Spleen (tissue), 11 donors: Measurements from ENCODE around the gene LRR1. TPM values are rescaled to one million over a fixed set of nuclear protein-coding genes. Genes with fewer than 3 reads are reported as not detected.

Source experiments
- DNase-seq: peaks from one replicate; pipeline ENCODE4 v3.0.0-alpha.2; 2020
- H3K27ac ChIP-seq, 8 donors: fragments of 200-600 bp; sonication (generic) in 7 of 8; 1 replicate in 4 of 8; 2 replicates in 4 of 8; pipeline versions ENCODE4 v1.5.0 to v1.8.0; 2016 to 2021; ENCODE audit warnings: inconsistent platforms in 4 of 8, mild to moderate bottlenecking in 4 of 8, moderate library complexity in 1 of 8
- H3K27me3 ChIP-seq, 7 donors: fragments of 200-600 bp; sonication (generic) in 6 of 7; replicated peaks in 1 of 7; 1 replicate in 4 of 7; 2 replicates in 3 of 7; pipeline versions ENCODE4 v1.5.0 to v1.8.0; 2016 to 2021; ENCODE audit warnings: inconsistent platforms in 3 of 7, mild to moderate bottlenecking in 1 of 7
- H3K36me3 ChIP-seq, 6 donors: fragments of 200-600 bp; sonication (generic) in 5 of 6; 1 replicate in 4 of 6; 2 replicates in 2 of 6; pipeline versions ENCODE4 v1.5.0 to v1.8.0; 2016 to 2021; ENCODE audit warnings: inconsistent platforms in 2 of 6
- H3K4me1 ChIP-seq, 6 donors: fragments of 200-600 bp; sonication (generic) in 5 of 6; 1 replicate in 3 of 6; 2 replicates in 3 of 6; pipeline versions ENCODE4 v1.5.0 to v1.8.0; 2016 to 2021; ENCODE audit warnings: inconsistent platforms in 3 of 6
- H3K4me3 ChIP-seq, 8 donors: fragments of 200-600 bp; sonication (generic) in 7 of 8; 1 replicate in 4 of 8; 2 replicates in 4 of 8; pipeline versions ENCODE4 v1.5.0 to v1.8.0; 2016 to 2021; ENCODE audit warnings: inconsistent platforms in 4 of 8, mild to moderate bottlenecking in 4 of 8, moderate library complexity in 2 of 8
- H3K9me3 ChIP-seq, 8 donors: fragments of 200-600 bp; sonication (generic) in 7 of 8; 1 replicate in 4 of 8; 2 replicates in 4 of 8; pipeline versions ENCODE4 v1.5.0 to v1.8.0; 2016 to 2021; ENCODE audit warnings: inconsistent platforms in 4 of 8
- CTCF ChIP-seq, 11 experiments: fragments of 200-600 bp in 7 of 11; fragments of 450-650 bp in 4 of 11; sonication (generic) in 4 of 11; IDR thresholded peaks in 8 of 11; conservative IDR thresholded peaks in 3 of 11; 1 replicate in 7 of 11; 2 replicates in 4 of 11; pipeline versions ENCODE4 v1.4.0 to v1.8.0; 2016 to 2021; ENCODE audit warnings: antibody characterized with exemption in 11 of 11, inconsistent platforms in 4 of 11, mild to moderate bottlenecking in 1 of 11
- POLR2A ChIP-seq, 3 donors: fragments of 450-650 bp; IDR thresholded peaks; one replicate each; pipeline ENCODE4 v1.5.1; 2017; ENCODE audit warnings: antibody characterized with exemption in 3 of 3, mild to moderate bottlenecking in 1 of 3
- POLR2AphosphoS5 ChIP-seq, 3 donors: sonication (generic); formaldehyde crosslinking; IDR thresholded peaks; one replicate each; pipeline ENCODE4 v1.5.1; 2017; ENCODE audit warnings: antibody characterized with exemption in 3 of 3
- WGBS, 5 donors: extraction: QIAGEN DNeasy Blood & Tissue Kit in 3 of 5; methylation state at CpG; one replicate each; pipeline versions ENCODE4 v1.1.5 to v1.1.7; 2013 to 2018; 5-methylcytosine and 5-hydroxymethylcytosine counted together
- intact Hi-C: fragments of 100-400 bp; cut with DNase I; formaldehyde crosslinking; loops from one replicate; pipeline ENCODE4 v1.15.0; 2023; ENCODE audit warnings: low total_unique reads
- polyA plus RNA-seq, 3 donors: library from polyadenylated mRNA; stranded (reverse); fragments of 200-250 nt; gene quantifications; one replicate each; pipeline ENCODE4 v1.2.1, GENCODE V29; 2013
- total RNA-seq, 7 donors: library from RNA; depleted of rRNA in 3 of 7; stranded (reverse); fragments of >200 nt in 3 of 7; fragmentation: NEBNext Ultra II Directional in 4 of 7; extraction: Animal tissue kit (Norgen Biotek cat#: 25700) in 4 of 7; gene quantifications; one replicate each; pipeline versions ENCODE4 v1.1.0 to v1.2.1, GENCODE V29; 2016 to 2021
- donor health status: healthy with polysubstance abuse.
- donor health status: DM: no; HTN: no; CAD: no; lungs with moderate emphysema.
- donor health status: DM: no; HTN: no; CAD: no.
- donor health status: Bipolar disorder and iron deficiency.
- donor health status: healthy.
- donor health status: DM: no; HTN: no; CAD: no.
- donor health status: DM: yes; HTN: yes; CAD: no.

The LRR1 gene
- total and polyA plus RNA-seq, 10 donors: 8.8 to 16.5 (median 11.7) TPM

DNA sequence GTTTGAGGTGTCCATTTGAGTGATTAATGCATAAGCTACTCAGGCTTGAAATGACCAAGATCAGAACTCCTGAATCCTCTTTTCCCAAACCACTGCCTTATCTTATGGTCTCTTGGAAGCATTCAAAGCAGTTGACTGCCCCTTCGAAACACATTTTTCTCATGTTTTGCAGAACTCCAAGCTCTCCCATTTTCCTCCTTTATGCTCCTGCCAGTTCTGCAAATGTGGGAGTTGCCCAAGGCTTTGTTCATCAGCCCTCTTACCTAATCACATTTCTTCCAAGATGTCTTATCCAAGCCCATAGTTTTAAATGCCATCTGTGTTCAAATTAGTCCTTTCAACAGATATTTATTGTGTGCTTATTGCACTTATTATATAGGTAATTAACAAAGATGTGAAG lies 38.1 kb downstream of the LRR1 start:
- WGBS, 5 donors: 88 to 100% (median 100%) methylated on average over 1 of the region's 1 CpG
- H3K36me3 ChIP-seq: peaks cover 0 to 41% (median 6%) of the 10 kb centered on the region in 6 donors
- no peak for DNase-seq
- no peaks in the 10 kb centered on the region for H3K9me3 ChIP-seq
- TF ChIP-seq CTCF (IDR thresholded peaks at IDR 0.05 in 8 of 11, conservative IDR thresholded peaks at IDR 0.05 in 3 of 11): no peak
- no peak for TF ChIP-seq POLR2AphosphoS5 (IDR thresholded peaks at IDR 0.05)
- no peak for TF ChIP-seq POLR2A (IDR thresholded peaks at IDR 0.05)
- intact Hi-C loops: loop anchor here (10.0 kb wide), 1 partner anchor 128 kb away; the partner anchor contains the start of gene KLHDC2
- peak overlapping the region in 1 of 8 donors; percentile 99 for H3K27ac ChIP-seq
- H3K4me1 ChIP-seq: peaks cover 18 to 88% (median 49%) of the 10 kb centered on the region in 6 donors
- no peak overlapping the region for H3K4me3 ChIP-seq
- no peaks in the 10 kb centered on the region for H3K27me3 ChIP-seq

DNA sequence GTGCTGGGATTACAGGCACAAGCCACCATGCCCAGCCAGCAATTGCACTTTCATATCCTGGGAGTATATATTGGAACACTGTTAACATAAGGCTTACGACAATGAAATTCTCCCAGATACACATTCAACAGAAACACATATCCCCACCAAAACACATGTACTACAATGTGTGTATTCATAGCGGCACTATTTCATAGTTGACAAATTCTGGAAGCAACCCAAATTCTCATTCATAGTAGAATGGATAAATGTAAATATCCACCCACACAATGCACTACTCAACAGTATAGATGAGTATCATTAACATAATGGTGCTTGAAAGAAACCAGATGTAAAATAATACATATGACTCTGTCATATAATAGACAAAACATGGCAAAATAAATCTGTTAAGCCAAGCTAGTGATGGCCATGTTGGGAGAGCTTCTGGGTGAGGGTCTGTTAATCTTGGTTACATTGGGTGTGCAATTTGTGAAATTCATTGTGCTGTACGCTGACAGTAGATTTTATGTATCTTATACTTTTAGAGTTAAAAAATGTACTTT lies 38.9 kb downstream of the LRR1 start:
- Histone ChIP-seq H3K9me3 (no peaks in the 10 kb centered on the region), H3K27me3 (no peaks in the 10 kb centered on the region), H3K4me3 (no peak overlapping the region), H3K36me3 (peaks cover 0 to 43% (median 6%) of the 10 kb centered on the region in 6 donors), H3K27ac (no peak overlapping the region), H3K4me1 (peaks cover 15 to 88% (median 48%) of the 10 kb centered on the region in 6 donors)
- intact Hi-C loops: loop anchor here (10.0 kb wide), 1 partner anchor 127 kb away; the partner anchor contains the start of gene KLHDC2
- 87 to 99% (median 95%) methylated on average over 3 of the region's 3 CpGs for WGBS, 5 donors
- DNase-seq: no peak
- TF ChIP-seq POLR2AphosphoS5 (IDR thresholded peaks at IDR 0.05) (no peak), POLR2A (IDR thresholded peaks at IDR 0.05) (no peak), CTCF (IDR thresholded peaks at IDR 0.05 in 8 of 11, conservative IDR thresholded peaks at IDR 0.05 in 3 of 11) (no peak)

DNA sequence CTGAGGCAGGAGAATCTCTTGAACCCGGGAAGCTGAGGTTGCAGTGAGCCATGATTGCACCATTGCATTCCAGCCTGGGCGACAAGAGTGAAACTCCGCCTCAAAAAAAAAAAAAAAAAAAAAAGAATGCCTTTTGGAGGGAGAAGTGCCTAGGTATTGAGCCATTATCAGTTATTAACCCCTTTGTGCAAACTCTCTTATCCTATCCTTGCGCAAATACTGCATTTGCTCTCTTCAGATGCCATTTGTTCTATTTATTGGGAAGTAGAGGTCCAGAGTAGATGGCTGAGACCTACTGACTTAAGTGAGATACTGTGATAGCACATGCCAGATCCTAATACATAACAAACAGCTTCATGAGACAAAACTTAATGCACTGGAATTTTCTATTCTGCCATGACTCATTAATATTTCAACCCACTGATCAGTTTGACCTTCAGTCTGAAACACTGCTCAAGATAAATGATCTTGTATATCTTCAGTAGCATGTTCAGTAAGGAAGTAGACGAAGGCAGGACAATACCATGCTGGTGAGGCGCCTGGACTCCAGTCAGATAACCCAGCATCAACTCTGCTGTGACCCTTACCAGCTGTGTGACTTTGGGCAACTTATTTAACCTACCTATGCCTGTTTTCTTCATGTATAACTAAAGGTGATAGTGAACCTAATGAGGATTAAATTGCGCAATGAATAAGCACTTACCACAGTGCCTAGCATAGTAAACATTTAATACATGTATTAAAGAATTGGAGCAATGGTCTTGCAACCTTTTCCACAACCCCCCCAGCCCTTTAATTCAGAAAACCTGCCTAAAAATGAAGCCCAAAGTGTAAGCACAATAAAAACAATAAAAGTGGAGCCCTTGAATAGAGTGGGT lies 42.0 kb downstream of the LRR1 start:
- 89 to 95% (median 91%) methylated on average over 7 of the region's 7 CpGs for WGBS, 5 donors

More for the DNA sequence above, 42.0 kb downstream of the LRR1 start:
- DNase-seq: no peak
- Histone ChIP-seq H3K27ac (peak overlapping the region in 2 of 8 donors; percentile 14 to 22), H3K4me3 (no peak overlapping the region), H3K36me3 (peaks cover 0 to 55% (median 6%) of the 10 kb centered on the region in 6 donors), H3K9me3 (no peaks in the 10 kb centered on the region), H3K4me1 (peaks cover 15 to 71% (median 39%) of the 10 kb centered on the region in 6 donors), H3K27me3 (no peaks in the 10 kb centered on the region)
- intact Hi-C loops: no loop called here
- TF ChIP-seq POLR2A (IDR thresholded peaks at IDR 0.05): no peak
- no peak for TF ChIP-seq POLR2AphosphoS5 (IDR thresholded peaks at IDR 0.05)
- TF ChIP-seq CTCF (IDR thresholded peaks at IDR 0.05 in 8 of 11, conservative IDR thresholded peaks at IDR 0.05 in 3 of 11): no peak
